Measurements from ENCODE around the gene SYP. TPM values are rescaled to one million over a fixed set of nuclear protein-coding genes. Genes with fewer than 3 reads are reported as not detected.

The SYP gene
- total and polyA plus RNA-seq, 12 donors = 6.8 to 147 (median 19.4) TPM

DNA sequence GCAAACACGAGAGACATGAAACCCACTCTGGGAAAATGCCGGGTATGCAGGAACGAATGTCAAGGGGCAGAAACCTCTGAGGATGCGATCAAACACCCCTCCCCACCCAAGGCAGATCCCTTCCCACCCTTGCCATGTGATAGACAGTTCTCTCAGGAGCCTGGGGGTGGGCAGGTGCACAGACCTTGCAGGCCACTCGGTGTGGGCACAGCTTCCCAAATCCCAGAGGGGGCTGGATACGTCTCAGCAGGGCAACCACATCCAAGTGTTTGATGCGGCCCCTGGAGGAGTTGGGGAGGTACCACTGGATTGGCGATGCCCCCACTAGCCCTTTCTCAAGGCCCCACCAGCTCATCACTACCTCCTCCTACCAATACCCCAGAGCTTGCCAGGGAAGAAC is 10.4 kb upstream of the SYP start:
- TF ChIP-seq POLR2A (IDR thresholded peaks at IDR 0.05) = no peak
- TF ChIP-seq, protein P1, sequence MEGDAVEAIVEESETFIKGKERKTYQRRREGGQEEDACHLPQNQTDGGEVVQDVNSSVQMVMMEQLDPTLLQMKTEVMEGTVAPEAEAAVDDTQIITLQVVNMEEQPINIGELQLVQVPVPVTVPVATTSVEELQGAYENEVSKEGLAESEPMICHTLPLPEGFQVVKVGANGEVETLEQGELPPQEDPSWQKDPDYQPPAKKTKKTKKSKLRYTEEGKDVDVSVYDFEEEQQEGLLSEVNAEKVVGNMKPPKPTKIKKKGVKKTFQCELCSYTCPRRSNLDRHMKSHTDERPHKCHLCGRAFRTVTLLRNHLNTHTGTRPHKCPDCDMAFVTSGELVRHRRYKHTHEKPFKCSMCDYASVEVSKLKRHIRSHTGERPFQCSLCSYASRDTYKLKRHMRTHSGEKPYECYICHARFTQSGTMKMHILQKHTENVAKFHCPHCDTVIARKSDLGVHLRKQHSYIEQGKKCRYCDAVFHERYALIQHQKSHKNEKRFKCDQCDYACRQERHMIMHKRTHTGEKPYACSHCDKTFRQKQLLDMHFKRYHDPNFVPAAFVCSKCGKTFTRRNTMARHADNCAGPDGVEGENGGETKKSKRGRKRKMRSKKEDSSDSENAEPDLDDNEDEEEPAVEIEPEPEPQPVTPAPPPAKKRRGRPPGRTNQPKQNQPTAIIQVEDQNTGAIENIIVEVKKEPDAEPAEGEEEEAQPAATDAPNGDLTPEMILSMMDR (IDR thresholded peaks at IDR 0.05) = no peak
- no peak overlapping the region for H3K27ac ChIP-seq
- intact Hi-C loops (cut with DNase I) = no loop called here
- H3K4me3 ChIP-seq = no peak overlapping the region
- H3K4me1 ChIP-seq (replicated peaks in 1 of 2) = no peaks in the 10 kb centered on the region
- WGBS, 4 donors = 65 to 78% (median 71%) methylated on average over 5 to 8 of the region's 8 CpGs
- H3K36me3 ChIP-seq (replicated peaks in 1 of 2) = no peaks in the 10 kb centered on the region
- DNase-seq = no peak
- no peaks in the 10 kb centered on the region for H3K9me3 ChIP-seq (replicated peaks in 1 of 3)
- H3K27me3 ChIP-seq = peaks cover 6% of the 10 kb centered on the region

- no peaks in the 10 kb centered on the region for H3K36me3 ChIP-seq (replicated peaks in 1 of 2)
- TF ChIP-seq, protein P1 (IDR thresholded peaks at IDR 0.05) = no peak
- no peak for TF ChIP-seq POLR2A (IDR thresholded peaks at IDR 0.05)
- H3K9me3 ChIP-seq (replicated peaks in 1 of 3) = no peaks in the 10 kb centered on the region
- H3K27ac ChIP-seq = no peak overlapping the region
- H3K4me3 ChIP-seq = no peak overlapping the region
- no peaks in the 10 kb centered on the region for H3K4me1 ChIP-seq (replicated peaks in 1 of 2)
- DNase-seq = no peak
- WGBS, 4 donors = 56 to 77% (median 60%) methylated on average over 4 to 28 of the region's 28 CpGs
- intact Hi-C loops (cut with DNase I) = no loop called here
- peaks cover 6% of the 10 kb centered on the region for H3K27me3 ChIP-seq
Measured at GRCh38 chrX:49209434-49210251, 9.7 kb upstream of the SYP start.

DNA sequence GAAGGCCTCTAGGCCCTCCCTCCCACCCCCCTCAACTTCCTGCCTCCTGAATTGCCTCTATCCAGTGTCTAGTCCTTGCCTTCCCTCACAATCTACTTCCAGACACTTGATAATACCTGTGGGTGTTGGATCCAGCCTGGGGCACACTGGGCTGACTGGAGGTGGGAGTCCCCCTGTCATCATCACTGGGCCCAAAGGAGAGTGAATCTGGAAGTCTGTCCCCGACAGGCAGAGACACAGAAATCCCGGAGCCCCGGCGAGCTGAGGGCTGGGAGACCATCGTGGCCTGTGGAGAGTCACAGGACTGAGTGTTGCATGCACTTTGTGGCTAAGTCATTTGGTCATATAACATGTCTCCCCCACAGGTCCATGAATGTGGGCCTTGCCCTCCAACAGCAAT is 8.4 kb upstream of the SYP start:
- no peak for DNase-seq
- WGBS, 4 donors = 87 to 99% (median 92%) methylated on average over 4 to 5 of the region's 5 CpGs; no CpG with 5 or more reads in 1 of the 4 donors
- Histone ChIP-seq H3K27me3 (peaks cover 6% of the 10 kb centered on the region), H3K9me3 (replicated peaks in 1 of 3) (no peaks in the 10 kb centered on the region), H3K4me1 (replicated peaks in 1 of 2) (no peaks in the 10 kb centered on the region), H3K36me3 (replicated peaks in 1 of 2) (no peaks in the 10 kb centered on the region), H3K27ac (no peak overlapping the region), H3K4me3 (no peak overlapping the region)
- intact Hi-C loops (cut with DNase I) = no loop called here
- TF ChIP-seq POLR2A (IDR thresholded peaks at IDR 0.05) = no peak
- TF ChIP-seq, protein P1 (IDR thresholded peaks at IDR 0.05) = no peak

GRCh38 chrX:49206543-49206942 is 6.5 kb upstream of the SYP start:
- no peak for TF ChIP-seq POLR2A (IDR thresholded peaks at IDR 0.05)
- TF ChIP-seq, protein P1 (IDR thresholded peaks at IDR 0.05) = no peak
- Histone ChIP-seq H3K27me3 (peaks cover 6% of the 10 kb centered on the region), H3K4me3 (no peak overlapping the region), H3K27ac (no peak overlapping the region), H3K9me3 (replicated peaks in 1 of 3) (no peaks in the 10 kb centered on the region), H3K36me3 (replicated peaks in 1 of 2) (no peaks in the 10 kb centered on the region), H3K4me1 (replicated peaks in 1 of 2) (no peaks in the 10 kb centered on the region)
- 71 to 88% (median 80%) methylated on average over 4 to 8 of the region's 8 CpGs; no CpG with 5 or more reads in 1 of the 4 donors for WGBS, 4 donors
- intact Hi-C loops (cut with DNase I) = no loop called here
- no peak for DNase-seq
